Nephron (organoid): Measurements from ENCODE around the gene ZNF497.

Experiments used
- H3K27ac Mint-ChIP-seq, 3 experiments: 2 replicates each; pipeline ENCODE4 v1.8.0; 2020; ENCODE audit warnings: mixed read lengths in 3 of 3, mild to moderate bottlenecking in 2 of 3, moderate library complexity in 1 of 3
- H3K27me3 Mint-ChIP-seq: 2 replicates; pipeline ENCODE4 v1.8.0; 2021; ENCODE audit warnings: low read depth, mild to moderate bottlenecking, moderate library complexity, mixed read lengths
- H3K36me3 Mint-ChIP-seq: 2 replicates; pipeline ENCODE4 v1.8.0; 2020; ENCODE audit warnings: low read depth, mixed read lengths
- H3K4me1 Mint-ChIP-seq: 2 replicates; pipeline ENCODE4 v1.8.0; 2020; ENCODE audit warnings: mixed read lengths
- H3K4me3 Mint-ChIP-seq, 3 experiments: 2 replicates each; pipeline ENCODE4 v1.8.0; 2020; ENCODE audit warnings: mild to moderate bottlenecking in 3 of 3, mixed read lengths in 3 of 3, moderate library complexity in 2 of 3
- H3K9me3 Mint-ChIP-seq: 2 replicates; pipeline ENCODE4 v1.8.0; 2020; ENCODE audit warnings: mixed read lengths
- TF ChIP-seq, protein P1 (sequence below), 3 experiments: fragments of 200-600 bp; sonication (generic); IDR thresholded peaks; one replicate each; pipeline ENCODE4 v1.5.0; 2021; ENCODE audit warnings: antibody characterized with exemption in 3 of 3; ENCODE audit not compliant: unreplicated experiment in 3 of 3

ZNF497 gene

DNA sequence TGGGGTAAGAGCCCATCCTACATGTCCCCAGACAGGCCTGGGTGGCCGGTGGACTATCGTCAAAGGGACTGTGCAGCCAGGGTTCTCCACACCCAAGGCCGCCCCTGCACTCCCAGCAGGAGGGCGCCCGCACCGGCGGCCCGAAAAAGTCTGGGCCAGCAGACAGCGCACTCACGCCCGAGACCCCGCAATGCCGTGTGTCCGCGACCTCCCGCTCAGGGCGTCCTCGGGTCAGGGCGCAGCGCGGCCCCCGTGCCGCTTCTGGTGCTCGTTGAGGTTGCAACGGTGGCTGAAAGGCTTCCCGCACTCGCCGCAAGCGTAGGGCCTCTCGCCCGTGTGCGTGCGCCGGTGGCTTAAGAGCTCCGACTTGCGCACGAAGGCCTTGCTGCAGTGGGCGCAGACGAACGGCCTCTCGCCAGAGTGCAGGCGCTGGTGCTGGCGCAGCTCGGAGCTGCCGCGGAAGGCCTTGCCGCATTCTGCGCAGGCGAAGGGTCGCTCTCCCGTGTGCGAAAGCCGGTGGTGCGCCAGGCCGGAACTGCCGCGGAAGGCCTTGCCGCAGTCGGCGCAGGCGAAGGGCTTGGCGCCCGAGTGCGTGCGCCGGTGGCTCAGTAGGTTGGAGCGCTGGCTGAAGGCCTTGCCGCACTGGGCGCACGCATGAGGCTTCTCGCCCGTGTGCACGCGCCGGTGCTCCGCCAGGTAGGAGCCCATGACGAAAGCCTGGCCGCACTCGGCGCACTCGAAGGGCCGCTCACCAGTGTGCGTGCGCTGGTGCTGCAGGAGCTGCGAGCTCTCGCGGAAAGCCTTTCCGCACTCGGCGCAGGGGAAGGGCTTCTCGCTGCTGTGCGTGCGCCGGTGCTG, 6.4 kb downstream of the ZNF497 start:
- Mint-ChIP-seq H3K4me1 (no peaks in the 10 kb centered on the region), H3K27ac (no peak overlapping the region), H3K9me3 (no peaks in the 10 kb centered on the region), H3K4me3 (no peak overlapping the region), H3K27me3 (no peaks in the 10 kb centered on the region), H3K36me3 (peaks cover 4% of the 10 kb centered on the region)
- TF ChIP-seq, protein P1, sequence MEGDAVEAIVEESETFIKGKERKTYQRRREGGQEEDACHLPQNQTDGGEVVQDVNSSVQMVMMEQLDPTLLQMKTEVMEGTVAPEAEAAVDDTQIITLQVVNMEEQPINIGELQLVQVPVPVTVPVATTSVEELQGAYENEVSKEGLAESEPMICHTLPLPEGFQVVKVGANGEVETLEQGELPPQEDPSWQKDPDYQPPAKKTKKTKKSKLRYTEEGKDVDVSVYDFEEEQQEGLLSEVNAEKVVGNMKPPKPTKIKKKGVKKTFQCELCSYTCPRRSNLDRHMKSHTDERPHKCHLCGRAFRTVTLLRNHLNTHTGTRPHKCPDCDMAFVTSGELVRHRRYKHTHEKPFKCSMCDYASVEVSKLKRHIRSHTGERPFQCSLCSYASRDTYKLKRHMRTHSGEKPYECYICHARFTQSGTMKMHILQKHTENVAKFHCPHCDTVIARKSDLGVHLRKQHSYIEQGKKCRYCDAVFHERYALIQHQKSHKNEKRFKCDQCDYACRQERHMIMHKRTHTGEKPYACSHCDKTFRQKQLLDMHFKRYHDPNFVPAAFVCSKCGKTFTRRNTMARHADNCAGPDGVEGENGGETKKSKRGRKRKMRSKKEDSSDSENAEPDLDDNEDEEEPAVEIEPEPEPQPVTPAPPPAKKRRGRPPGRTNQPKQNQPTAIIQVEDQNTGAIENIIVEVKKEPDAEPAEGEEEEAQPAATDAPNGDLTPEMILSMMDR (IDR thresholded peaks at IDR 0.05; ENCODE audit: unreplicated experiment in 3 of 3), result no peak

DNA sequence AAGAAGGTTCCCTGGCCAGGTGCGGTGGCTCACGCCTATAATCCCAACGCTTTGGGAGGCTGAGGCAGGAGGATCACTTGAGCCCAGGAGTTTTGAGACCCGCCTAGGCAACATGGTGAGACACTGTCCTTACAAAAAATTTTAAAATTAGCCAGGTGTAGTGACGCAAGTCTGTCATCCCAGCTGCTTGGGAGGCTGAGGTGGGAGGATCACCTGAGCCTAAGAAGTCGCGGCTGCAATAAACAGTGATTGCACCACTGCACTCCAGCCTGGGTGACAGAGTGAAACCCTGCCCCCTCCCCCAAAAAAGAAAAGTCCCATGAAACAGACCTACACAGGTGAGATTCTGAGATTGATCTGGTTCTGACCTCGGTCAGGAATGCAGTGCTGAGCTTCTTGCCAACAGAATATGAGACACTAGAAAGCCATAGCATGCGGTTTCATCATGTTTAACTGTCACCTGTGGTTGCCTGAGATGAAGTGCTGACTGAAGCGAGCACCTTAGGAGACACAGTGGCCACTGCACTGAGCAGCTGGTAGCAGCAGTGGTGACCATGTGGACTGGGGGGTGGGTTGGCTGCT, 7.2 kb downstream of the ZNF497 start:
- H3K27me3 Mint-ChIP-seq, result no peaks in the 10 kb centered on the region
- H3K36me3 Mint-ChIP-seq, result peaks cover 4% of the 10 kb centered on the region
- no peaks in the 10 kb centered on the region for H3K4me1 Mint-ChIP-seq
- H3K27ac Mint-ChIP-seq, result no peak overlapping the region
- TF ChIP-seq, protein P1 (IDR thresholded peaks at IDR 0.05; ENCODE audit: unreplicated experiment in 3 of 3), result no peak
- H3K4me3 Mint-ChIP-seq, result no peak overlapping the region
- no peaks in the 10 kb centered on the region for H3K9me3 Mint-ChIP-seq

DNA sequence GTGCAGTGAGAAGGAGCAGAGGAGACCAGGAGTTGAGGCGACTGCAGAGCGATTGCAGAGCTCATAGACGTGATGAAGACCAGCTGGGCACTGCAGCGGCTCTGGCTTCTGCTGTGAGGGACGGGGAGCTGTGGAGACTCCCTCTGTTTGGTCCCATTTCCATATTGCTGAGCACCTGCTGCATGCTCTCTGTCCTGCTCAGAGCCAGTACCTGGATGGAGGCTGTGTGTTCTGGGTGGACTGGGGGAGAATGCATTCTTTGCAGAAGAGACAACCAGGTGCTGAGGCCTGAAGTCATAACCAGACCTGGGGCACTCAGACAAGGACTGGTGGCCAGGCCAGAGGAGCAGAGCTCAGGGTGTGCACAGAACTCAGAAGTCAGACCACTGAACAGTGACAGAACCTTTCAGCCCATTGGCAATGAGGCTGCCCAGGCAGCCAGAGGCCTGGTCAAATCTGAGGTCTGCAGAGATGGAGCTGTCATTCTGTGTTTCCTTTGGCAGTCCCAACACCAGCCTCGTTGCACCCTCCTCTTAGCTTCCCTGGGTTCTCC, 8.0 kb downstream of the ZNF497 start:
- peaks cover 6% of the 10 kb centered on the region for H3K36me3 Mint-ChIP-seq
- no peaks in the 10 kb centered on the region for H3K27me3 Mint-ChIP-seq
- TF ChIP-seq, protein P1 (IDR thresholded peaks at IDR 0.05; ENCODE audit: unreplicated experiment in 3 of 3), result no peak
- no peak overlapping the region for H3K27ac Mint-ChIP-seq
- no peaks in the 10 kb centered on the region for H3K4me1 Mint-ChIP-seq
- H3K9me3 Mint-ChIP-seq, result no peaks in the 10 kb centered on the region
- H3K4me3 Mint-ChIP-seq, result no peak overlapping the region

DNA sequence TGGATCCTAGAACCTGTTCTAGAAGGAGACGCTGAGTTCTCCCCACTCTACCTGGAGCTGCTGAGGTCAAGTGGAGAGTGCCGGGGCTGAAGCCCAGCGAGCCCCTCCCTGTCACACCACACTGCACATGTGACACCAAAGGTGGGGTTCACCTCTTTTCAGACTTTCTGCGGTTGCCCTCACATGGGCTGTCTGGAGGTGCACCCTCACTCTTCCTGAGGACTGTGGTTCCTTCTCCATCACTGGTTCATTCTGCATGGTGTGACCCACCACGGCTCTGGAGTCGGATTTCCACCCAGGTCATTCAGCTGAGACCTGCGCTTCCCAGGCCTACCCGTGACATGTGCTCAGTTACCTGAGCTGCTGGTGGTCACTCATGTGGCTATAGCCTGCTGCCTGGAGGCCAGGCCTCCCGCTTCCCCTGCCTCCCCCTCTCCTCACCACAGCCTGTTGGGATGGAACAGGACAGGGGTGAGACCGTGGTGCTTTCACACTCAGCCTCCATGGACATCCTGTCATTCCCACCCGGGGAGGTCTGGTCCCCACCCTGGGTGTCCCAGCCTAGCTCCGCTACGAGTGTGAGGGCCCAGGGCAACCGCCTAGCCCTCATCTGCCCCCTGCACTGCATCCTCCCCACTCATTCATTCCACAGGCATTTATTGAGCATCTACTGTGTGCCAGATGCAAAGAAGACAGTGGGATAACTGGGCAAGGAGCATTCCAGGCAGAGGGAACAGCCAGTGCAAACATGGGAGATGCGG, 8.7 kb downstream of the ZNF497 start:
- Mint-ChIP-seq H3K27me3 (no peaks in the 10 kb centered on the region), H3K4me1 (no peaks in the 10 kb centered on the region), H3K9me3 (no peaks in the 10 kb centered on the region), H3K4me3 (peak overlapping the region in 1 of 3 experiments; percentile 30), H3K27ac (no peak overlapping the region), H3K36me3 (peaks cover 8% of the 10 kb centered on the region)
- TF ChIP-seq, protein P1 (IDR thresholded peaks at IDR 0.05; ENCODE audit: unreplicated experiment in 3 of 3), result no peak

DNA sequence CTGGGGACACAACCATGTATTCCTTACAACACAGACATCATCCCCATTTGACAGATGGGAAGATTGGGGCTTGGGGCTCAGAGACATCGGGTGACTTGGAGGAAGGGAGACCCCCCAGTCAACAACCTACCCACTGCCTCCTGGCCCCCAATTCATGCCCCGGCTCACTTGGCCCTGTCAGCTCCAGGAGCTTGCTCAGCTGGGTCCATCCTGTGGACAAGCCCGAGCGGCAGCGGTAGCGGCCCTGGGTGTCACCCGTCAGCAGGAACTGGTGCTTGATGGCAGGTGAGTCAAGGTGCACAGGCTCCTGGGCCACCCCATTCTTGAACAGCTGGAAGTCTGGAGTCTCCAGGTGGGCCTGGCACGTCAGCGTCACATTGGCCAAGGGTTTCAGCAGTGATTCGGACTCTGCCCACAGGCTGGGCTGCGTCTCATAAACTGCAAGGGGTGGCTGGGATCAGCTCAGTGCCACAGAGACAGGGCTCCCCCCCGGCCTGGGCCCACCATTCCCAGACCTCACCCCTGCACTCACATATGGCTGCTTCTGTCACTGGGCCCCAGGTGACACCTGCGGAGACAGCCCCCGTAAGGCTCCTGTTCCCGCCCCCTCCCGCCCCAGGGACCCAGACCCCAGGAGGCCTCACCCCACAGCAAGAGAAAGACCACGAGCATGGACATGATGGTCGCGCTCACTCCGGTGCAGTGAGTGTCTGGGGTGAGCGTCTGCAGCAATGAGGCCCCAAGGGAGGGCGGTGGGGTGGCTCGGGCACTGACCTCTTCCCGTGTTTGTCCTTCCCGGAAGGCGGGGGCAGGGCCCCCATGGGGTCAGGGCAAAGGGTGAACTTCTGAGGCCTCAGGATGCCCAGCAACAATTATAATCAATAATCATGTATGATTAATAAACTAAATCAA, 9.5 kb downstream of the ZNF497 start, which contains the start of gene A1BG:
A1BG (minus strand) TSS at position 733 of the 912 bp plus-strand sequence; CDS start at position 678, 55 bp downstream.
- Mint-ChIP-seq H3K36me3 (peaks cover 8% of the 10 kb centered on the region), H3K4me3 (peak within 1 kb of the TSS in 1 of 3 experiments; percentile 30), H3K27me3 (no peaks in the 10 kb centered on the region), H3K9me3 (no peaks in the 10 kb centered on the region), H3K27ac (no peak within 1 kb of the TSS), H3K4me1 (peaks cover 4% of the 10 kb centered on the region)
- TF ChIP-seq, protein P1 (IDR thresholded peaks at IDR 0.05; ENCODE audit: unreplicated experiment in 3 of 3), result no peak
